Bladder microvascular endothelial cell (primary cell): ENCODE data around the gene DAO. TPM values are rescaled to one million over a fixed set of nuclear protein-coding genes. Genes with fewer than 3 reads are reported as not detected.

Experiments
- total RNA-seq: library from RNA; depleted of rRNA; stranded (reverse); fragments of >200 nt; gene quantifications from 2 replicates; pipeline ENCODE4 v1.2.3, GENCODE V29; 2014

Gene DAO
- total RNA-seq: not detected in 2 replicates

GRCh38 chr12:108879615-108880254, at the start of gene DAO:
Gene DAO (plus strand): TSS chr12:108880092. CDS start chr12:108885007, 4,915 bp downstream.

Other genes with a start within 250 kb of the DAO start
- 0.16 and 0.25 TPM in 2 replicates for gene SELPLG, start 246.2 kb upstream of the DAO start, total RNA-seq
- gene CORO1C, start 148.6 kb upstream of the DAO start, total RNA-seq: 155 and 247 TPM in 2 replicates
- 8.7 and 53.6 TPM in 2 replicates for gene SSH1, start 22.5 kb upstream of the DAO start, total RNA-seq
- gene SVOP, start 141.0 kb downstream of the DAO start, total RNA-seq: not detected in 2 replicates
- gene USP30, start 172.5 kb downstream of the DAO start, total RNA-seq: 4.0 and 4.7 TPM in 2 replicates
- gene ALKBH2, start 213.4 kb downstream of the DAO start, total RNA-seq: 7.6 and 7.7 TPM in 2 replicates
- gene UNG, start 217.5 kb downstream of the DAO start, total RNA-seq: 14.5 and 23.3 TPM in 2 replicates
- gene ACACB, start 236.5 kb downstream of the DAO start, total RNA-seq: 2.5 and 3.6 TPM in 2 replicates